Common myeloid progenitor, CD34-positive (primary cell): ENCODE measurements around the gene MRE11.
A peak's percentile ranks its signal among the peaks of the same experiment; 100 is the strongest.

ENCODE experiments used
- CTCF ChIA-PET: fragments of 350-600 bp; sonication (Branson Sonifier 250); formaldehyde crosslinking; loops from one replicate; lab custom pipeline; 2021; ENCODE audit warnings: antibody characterized with exemption; lab: Charles Lee
- POLR2A ChIA-PET: fragments of 350-600 bp; sonication (Branson Sonifier 250); formaldehyde crosslinking; loops from one replicate; lab custom pipeline; 2021; ENCODE audit warnings: antibody characterized with exemption; lab: Charles Lee
- DNase-seq, 3 donors: peaks; one replicate each; pipeline versions ENCODE4 v3.0.0 to v3.0.0-alpha.2; 2013
- H3K27ac ChIP-seq, 2 experiments: 1 replicate in 1 of 2; 2 replicates in 1 of 2; pipeline ENCODE4 v1.7.0; 2013; ENCODE audit warnings: inconsistent platforms in 2 of 2, low read length in 2 of 2, mild to moderate bottlenecking in 2 of 2, low read depth in 1 of 2, moderate library complexity in 1 of 2; ENCODE audit not compliant: severe bottlenecking in 2 of 2, insufficient read depth in 1 of 2, poor library complexity in 1 of 2
- H3K27me3 ChIP-seq, 5 experiments: replicated peaks in 2 of 5; 1 replicate in 3 of 5; 2 replicates in 2 of 5; pipeline versions ENCODE4 v1.6.1 to v1.7.0; 2013; ENCODE audit warnings: low read length in 4 of 5, mild to moderate bottlenecking in 2 of 5, moderate library complexity in 2 of 5, inconsistent platforms in 1 of 5; ENCODE audit not compliant: insufficient read depth in 5 of 5, control insufficient read depth in 4 of 5
- H3K36me3 ChIP-seq, 4 experiments: 1 replicate in 2 of 4; 2 replicates in 2 of 4; pipeline versions ENCODE4 v1.6.1 to v1.7.0; 2013; ENCODE audit warnings: low read length in 3 of 4, control low read depth in 1 of 4, mild to moderate bottlenecking in 1 of 4; ENCODE audit not compliant: control insufficient read depth in 4 of 4, insufficient read depth in 4 of 4
- H3K4me1 ChIP-seq, 4 experiments: 1 replicate in 3 of 4; 2 replicates in 1 of 4; pipeline versions ENCODE4 v1.6.1 to v1.7.1; 2013; ENCODE audit warnings: low read length in 3 of 4, mild to moderate bottlenecking in 3 of 4, control low read depth in 1 of 4, inconsistent platforms in 1 of 4, moderate library complexity in 1 of 4; ENCODE audit not compliant: control insufficient read depth in 4 of 4, insufficient read depth in 4 of 4; ENCODE audit errors: control extremely low read depth in 1 of 4
- H3K4me3 ChIP-seq, 7 experiments: 1 replicate in 4 of 7; 2 replicates in 3 of 7; pipeline versions ENCODE4 v1.5.1 to v1.7.0; 2013; ENCODE audit warnings: mild to moderate bottlenecking in 7 of 7, low read length in 6 of 7, moderate library complexity in 6 of 7, inconsistent platforms in 2 of 7, low read depth in 2 of 7, control low read depth in 1 of 7; ENCODE audit not compliant: insufficient read depth in 4 of 7, control insufficient read depth in 1 of 7; ENCODE audit errors: extremely low read depth in 1 of 7
- H3K9me3 ChIP-seq, 5 experiments: 1 replicate in 4 of 5; 2 replicates in 1 of 5; pipeline versions ENCODE4 v1.6.1 to v1.7.1; 2013; ENCODE audit warnings: low read length in 4 of 5, mild to moderate bottlenecking in 2 of 5, inconsistent platforms in 1 of 5, low read depth in 1 of 5, moderate library complexity in 1 of 5; ENCODE audit not compliant: control insufficient read depth in 4 of 5, insufficient read depth in 2 of 5; ENCODE audit errors: control extremely low read depth in 1 of 5
- WGBS: methylation state at CpG from one replicate; pipeline ENCODE4 v1.1.5; 2013; ENCODE audit not compliant: insufficient coverage; 5-methylcytosine and 5-hydroxymethylcytosine counted together

MRE11 gene

DNA sequence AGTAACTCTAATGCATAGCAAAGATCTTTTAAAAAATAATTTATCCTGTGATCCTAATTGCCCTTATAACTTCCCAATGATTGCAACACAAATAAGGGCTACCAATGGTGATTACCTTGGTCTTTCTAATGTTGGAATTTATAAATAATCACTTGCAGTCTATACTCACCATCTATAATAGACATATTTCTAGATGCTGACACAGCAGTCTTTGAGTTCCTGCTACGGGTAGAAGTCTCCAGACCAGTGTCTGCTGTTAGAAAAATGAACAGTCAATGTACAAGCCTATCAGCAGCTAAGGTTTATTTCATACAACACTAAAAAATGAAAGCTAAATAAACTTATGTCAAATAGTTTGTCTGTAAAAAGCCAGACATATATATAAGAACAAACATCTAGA is 48.0 kb downstream of the MRE11 start:
- DNase-seq: no peak
- ChIA-PET CTCF (no interaction called here), POLR2A (no interaction called here)
- Histone ChIP-seq H3K9me3 (no peaks in the 10 kb centered on the region), H3K27ac (no peak overlapping the region), H3K4me3 (no peak overlapping the region), H3K4me1 (no peaks in the 10 kb centered on the region), H3K27me3 (no peaks in the 10 kb centered on the region), H3K36me3 (peaks cover 11 to 45% (median 32%) of the 10 kb centered on the region in 4 experiments)
- 100% methylated on average over 1 of the region's 1 CpG for WGBS

- WGBS: 88% methylated on average over 1 of the region's 1 CpG
- Histone ChIP-seq H3K27me3 (no peaks in the 10 kb centered on the region), H3K4me3 (no peak overlapping the region), H3K27ac (no peak overlapping the region), H3K9me3 (peaks cover 3 to 10% (median 6%) of the 10 kb centered on the region in 5 experiments), H3K4me1 (no peaks in the 10 kb centered on the region), H3K36me3 (peaks cover 25 to 60% (median 46%) of the 10 kb centered on the region in 4 experiments)
- no peak for DNase-seq
- ChIA-PET POLR2A (no interaction called here), CTCF (interaction anchor here (1.2 kb wide), 1 partner anchor 10 kb away, joined by 3 read pairs; no protein-coding TSS in a partner anchor)
Observed at GRCh38 chr11:94433049-94433448, 60.6 kb downstream of the MRE11 start.

DNA sequence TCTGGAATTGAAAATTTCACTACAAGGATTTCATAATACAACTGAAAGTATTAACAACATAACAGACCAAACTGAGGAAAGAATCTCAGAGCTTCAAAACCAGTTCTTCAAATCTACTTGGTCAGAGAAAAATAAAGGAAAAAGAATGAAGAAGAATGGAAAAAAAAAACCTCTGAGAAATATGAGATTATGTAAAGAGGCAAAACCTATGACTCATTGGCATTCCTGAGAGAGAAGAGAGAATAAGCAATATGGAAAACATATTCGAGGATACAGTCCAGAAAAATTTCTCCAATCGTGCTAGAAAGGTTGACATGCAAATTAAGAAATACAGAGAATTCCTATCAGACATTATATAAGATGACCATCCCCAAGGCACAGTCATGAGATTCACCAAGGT is 69.0 kb downstream of the MRE11 start:
- peaks cover 3 to 16% (median 8%) of the 10 kb centered on the region in 5 experiments for H3K9me3 ChIP-seq
- ChIA-PET POLR2A (no interaction called here), CTCF (interaction anchor here (1.1 to 1.9 kb wide), 4 partner anchors 16 to 252 kb away, joined by 3 to 7 read pairs (median 4); no protein-coding TSS in a partner anchor)
- no peaks in the 10 kb centered on the region for H3K4me1 ChIP-seq
- peaks cover 30 to 63% (median 39%) of the 10 kb centered on the region in 4 experiments for H3K36me3 ChIP-seq
- no CpG with 5 or more reads among the region's 2 CpGs for WGBS
- H3K27me3 ChIP-seq: no peaks in the 10 kb centered on the region
- no peak overlapping the region for H3K27ac ChIP-seq
- no peak overlapping the region for H3K4me3 ChIP-seq
- DNase-seq: no peak

DNA sequence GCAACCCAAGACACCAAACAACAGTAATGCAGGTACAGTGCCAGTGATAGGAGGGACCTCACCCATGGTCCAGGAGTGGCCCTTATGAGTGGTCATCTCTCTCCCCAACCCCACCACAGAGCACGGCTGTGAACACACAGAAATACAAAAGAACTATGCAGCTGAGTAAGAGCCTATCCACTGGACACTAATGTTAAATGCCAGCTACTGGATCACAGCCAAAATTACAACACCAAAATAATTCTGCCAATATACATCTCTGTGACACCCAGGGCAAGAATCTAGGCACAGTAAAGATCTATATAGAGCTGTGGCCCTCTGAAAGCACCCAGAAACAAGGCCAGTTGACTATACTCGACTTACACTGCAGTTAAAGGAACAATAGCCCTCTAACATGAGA is 69.6 kb downstream of the MRE11 start:
- peaks cover 24 to 56% (median 36%) of the 10 kb centered on the region in 4 experiments for H3K36me3 ChIP-seq
- no peak for DNase-seq
- no peaks in the 10 kb centered on the region for H3K27me3 ChIP-seq
- no peak overlapping the region for H3K27ac ChIP-seq
- no CpG with 5 or more reads among the region's 2 CpGs for WGBS
- H3K4me1 ChIP-seq: no peaks in the 10 kb centered on the region
- ChIA-PET CTCF (interaction anchor here (1.1 to 1.9 kb wide), 5 partner anchors 15 to 251 kb away, joined by 3 to 7 read pairs (median 4); no protein-coding TSS in a partner anchor), POLR2A (no interaction called here)
- H3K4me3 ChIP-seq: no peak overlapping the region
- H3K9me3 ChIP-seq: peaks cover 0 to 11% (median 6%) of the 10 kb centered on the region in 5 experiments

DNA sequence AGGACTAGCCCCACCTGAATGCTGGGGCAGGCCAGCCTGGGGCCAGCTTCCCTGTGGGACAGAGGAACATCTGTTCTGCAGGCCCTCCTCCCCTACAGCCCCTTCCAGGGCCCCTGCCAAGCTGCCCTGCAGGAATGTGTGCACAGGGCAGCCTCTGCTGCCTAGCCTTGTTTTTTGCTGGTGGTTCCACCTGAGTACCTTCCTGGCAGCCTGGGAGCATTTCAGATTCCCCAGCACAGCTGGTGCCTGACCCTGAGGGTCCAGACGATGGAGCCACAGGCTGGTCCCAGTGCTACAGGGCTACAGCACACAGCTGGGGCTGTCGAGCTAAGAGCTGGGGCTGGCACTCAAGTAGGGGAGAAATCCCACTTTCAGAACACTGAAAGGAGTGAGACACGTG is 70.1 kb downstream of the MRE11 start:
- H3K4me1 ChIP-seq: no peaks in the 10 kb centered on the region
- H3K9me3 ChIP-seq: peaks cover 0 to 8% (median 3%) of the 10 kb centered on the region in 5 experiments
- no peak overlapping the region for H3K4me3 ChIP-seq
- ChIA-PET POLR2A (no interaction called here), CTCF (interaction anchor here (1.3 to 1.9 kb wide), 3 partner anchors 15 to 80 kb away, joined by 4 to 7 read pairs (median 4); no protein-coding TSS in a partner anchor)
- DNase-seq: no peak
- no peaks in the 10 kb centered on the region for H3K27me3 ChIP-seq
- H3K27ac ChIP-seq: no peak overlapping the region
- 100% methylated on average over 3 of the region's 3 CpGs for WGBS
- H3K36me3 ChIP-seq: peaks cover 19 to 51% (median 34%) of the 10 kb centered on the region in 4 experiments

DNA sequence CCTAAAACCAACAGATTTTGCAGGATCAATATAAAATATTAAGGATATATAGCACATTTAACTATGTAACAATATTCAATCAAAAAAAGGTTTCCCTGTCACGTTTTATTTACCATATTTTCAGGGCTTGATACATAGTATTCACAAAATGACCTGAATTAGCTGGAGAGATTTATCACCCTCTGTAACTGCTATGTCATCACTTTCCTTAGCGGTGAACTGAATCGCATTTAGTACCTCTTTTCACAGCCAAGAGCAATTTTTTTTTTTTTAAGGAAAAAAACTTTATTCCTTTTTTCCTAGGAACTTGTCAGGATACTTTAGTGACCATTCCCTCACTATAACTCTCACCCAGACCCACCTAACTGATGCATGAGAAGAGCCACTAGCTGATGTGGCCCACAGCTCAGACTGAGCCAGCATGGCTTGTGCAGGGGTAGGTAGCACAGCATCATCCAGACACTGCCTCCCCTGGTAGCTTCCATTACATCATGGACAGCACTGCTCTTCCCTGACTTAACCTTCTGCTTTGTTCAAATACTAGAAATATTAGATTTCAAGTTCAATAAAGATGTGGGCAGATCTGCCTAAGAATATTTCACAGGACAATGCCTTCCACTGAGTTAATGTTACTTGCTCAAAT is 75.4 kb downstream of the MRE11 start:
- WGBS: 27% methylated on average over 3 of the region's 3 CpGs
- H3K9me3 ChIP-seq: no peaks in the 10 kb centered on the region
- H3K4me1 ChIP-seq: no peaks in the 10 kb centered on the region
- no peak overlapping the region for H3K4me3 ChIP-seq
- peak in 2 of 3 donors; percentile 20 to 46 for DNase-seq
- no peaks in the 10 kb centered on the region for H3K27me3 ChIP-seq
- peak overlapping the region in 1 of 2 experiments; percentile 34 for H3K27ac ChIP-seq
- H3K36me3 ChIP-seq: peaks cover 4 to 23% (median 8%) of the 10 kb centered on the region in 4 experiments
- CTCF ChIA-PET: interaction anchor here (0.7 to 1.7 kb wide), 4 partner anchors 9 to 234 kb away, joined by 3 to 7 read pairs (median 3); no protein-coding TSS in a partner anchor
- POLR2A ChIA-PET: interaction anchor here (0.6 kb wide), 1 partner anchor 86 kb away, joined by 3 read pairs; no protein-coding TSS in a partner anchor
